ENCODE results near the gene RALGPS2.

DNA sequence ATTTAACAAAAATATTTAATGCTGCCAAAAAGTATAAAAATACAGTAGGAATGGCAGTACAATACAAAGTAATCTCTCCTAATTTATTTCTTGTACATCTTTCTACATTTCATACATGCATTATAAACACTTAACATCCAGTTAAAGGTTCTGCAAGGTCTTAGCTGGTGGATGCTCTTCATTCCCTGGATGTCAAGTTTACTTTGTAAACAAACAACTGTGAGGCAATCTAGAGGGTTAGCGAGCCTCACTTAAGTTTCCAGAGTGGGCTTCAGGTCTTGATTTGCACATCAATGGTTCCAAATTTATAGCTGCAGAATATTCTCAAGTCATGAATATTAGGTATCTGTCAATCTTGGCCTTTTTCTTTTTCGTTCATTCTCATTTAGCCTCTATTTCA lies 21.3 kb downstream of the RALGPS2 start:
- TF ChIP-seq, protein P1, sequence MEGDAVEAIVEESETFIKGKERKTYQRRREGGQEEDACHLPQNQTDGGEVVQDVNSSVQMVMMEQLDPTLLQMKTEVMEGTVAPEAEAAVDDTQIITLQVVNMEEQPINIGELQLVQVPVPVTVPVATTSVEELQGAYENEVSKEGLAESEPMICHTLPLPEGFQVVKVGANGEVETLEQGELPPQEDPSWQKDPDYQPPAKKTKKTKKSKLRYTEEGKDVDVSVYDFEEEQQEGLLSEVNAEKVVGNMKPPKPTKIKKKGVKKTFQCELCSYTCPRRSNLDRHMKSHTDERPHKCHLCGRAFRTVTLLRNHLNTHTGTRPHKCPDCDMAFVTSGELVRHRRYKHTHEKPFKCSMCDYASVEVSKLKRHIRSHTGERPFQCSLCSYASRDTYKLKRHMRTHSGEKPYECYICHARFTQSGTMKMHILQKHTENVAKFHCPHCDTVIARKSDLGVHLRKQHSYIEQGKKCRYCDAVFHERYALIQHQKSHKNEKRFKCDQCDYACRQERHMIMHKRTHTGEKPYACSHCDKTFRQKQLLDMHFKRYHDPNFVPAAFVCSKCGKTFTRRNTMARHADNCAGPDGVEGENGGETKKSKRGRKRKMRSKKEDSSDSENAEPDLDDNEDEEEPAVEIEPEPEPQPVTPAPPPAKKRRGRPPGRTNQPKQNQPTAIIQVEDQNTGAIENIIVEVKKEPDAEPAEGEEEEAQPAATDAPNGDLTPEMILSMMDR (IDR thresholded peaks at IDR 0.05): no peak
- TF ChIP-seq EZH2phosphoT487 (IDR thresholded peaks at IDR 0.05) (no peak), EZH2 (IDR thresholded peaks at IDR 0.05) (no peak)

Data from neural progenitor cell (in vitro differentiated cells).